ENCODE data around the gene WNT9A. TPM values are rescaled to one million over a fixed set of nuclear protein-coding genes. Genes with fewer than 3 reads are reported as not detected.

WNT9A gene
- total RNA-seq, 2 donors from 2014 or later: 1.4 to 2.0 TPM

DNA sequence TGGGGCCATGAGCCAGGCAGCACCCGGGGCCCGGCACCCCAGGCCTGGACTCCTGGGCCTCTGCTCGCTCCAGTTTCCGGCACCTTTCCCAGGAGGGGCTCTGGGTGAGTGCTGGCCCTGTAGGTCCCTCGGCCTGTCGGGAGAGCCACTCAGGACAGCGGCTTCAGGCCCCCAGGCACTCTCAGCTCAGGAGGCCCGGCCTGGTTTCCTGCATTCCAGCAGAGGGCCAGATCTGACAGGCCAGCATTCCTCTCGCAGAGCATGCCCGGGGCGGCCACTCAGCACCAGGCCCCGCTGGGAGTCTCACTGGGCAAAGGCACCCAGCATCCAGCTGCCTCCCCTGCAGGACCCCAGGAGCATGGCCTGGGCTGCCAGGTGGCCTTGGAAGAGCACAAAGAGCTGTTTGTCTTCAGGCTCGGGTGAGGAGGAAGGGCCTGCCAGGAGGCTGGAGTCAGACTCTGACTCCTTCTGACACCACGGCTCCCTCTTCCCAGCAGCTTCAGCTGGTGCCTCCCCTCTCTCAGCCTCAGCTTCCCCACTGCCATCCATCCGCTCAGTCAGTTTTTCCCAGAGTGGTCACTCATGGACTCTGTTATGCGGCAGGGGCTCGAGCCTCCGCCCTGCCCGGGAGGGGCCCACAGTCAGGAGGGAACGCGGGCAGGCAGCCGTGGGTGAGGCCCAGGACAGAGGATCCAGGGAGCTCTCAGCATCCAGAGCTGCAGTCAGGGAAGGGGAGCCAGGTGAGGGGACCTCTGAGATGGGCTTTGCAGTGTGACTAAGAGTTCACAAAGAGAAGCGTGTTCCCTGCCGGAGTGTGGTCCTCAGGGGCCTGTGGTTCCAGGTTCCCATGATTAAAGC lies 51.7 kb downstream of the WNT9A start:
- H3K27ac ChIP-seq: no peak overlapping the region
- no peaks in the 10 kb centered on the region for H3K36me3 ChIP-seq
- no peaks in the 10 kb centered on the region for H3K4me1 ChIP-seq (replicated peaks)
- intact Hi-C loops (cut with DNase I): no loop called here
- no peak overlapping the region for H3K4me3 ChIP-seq
- H3K9me3 ChIP-seq: no peaks in the 10 kb centered on the region
- WGBS: 69% methylated on average over 19 of the region's 24 CpGs
- DNase-seq (ENCODE audit: low spot score): no peak
- no peaks in the 10 kb centered on the region for H3K27me3 ChIP-seq (replicated peaks; ENCODE audit: insufficient read depth)
- TF ChIP-seq POLR2AphosphoS5 (IDR thresholded peaks at IDR 0.05): no peak
- TF ChIP-seq POLR2A (IDR thresholded peaks at IDR 0.05): no peak
- TF ChIP-seq, protein P1, sequence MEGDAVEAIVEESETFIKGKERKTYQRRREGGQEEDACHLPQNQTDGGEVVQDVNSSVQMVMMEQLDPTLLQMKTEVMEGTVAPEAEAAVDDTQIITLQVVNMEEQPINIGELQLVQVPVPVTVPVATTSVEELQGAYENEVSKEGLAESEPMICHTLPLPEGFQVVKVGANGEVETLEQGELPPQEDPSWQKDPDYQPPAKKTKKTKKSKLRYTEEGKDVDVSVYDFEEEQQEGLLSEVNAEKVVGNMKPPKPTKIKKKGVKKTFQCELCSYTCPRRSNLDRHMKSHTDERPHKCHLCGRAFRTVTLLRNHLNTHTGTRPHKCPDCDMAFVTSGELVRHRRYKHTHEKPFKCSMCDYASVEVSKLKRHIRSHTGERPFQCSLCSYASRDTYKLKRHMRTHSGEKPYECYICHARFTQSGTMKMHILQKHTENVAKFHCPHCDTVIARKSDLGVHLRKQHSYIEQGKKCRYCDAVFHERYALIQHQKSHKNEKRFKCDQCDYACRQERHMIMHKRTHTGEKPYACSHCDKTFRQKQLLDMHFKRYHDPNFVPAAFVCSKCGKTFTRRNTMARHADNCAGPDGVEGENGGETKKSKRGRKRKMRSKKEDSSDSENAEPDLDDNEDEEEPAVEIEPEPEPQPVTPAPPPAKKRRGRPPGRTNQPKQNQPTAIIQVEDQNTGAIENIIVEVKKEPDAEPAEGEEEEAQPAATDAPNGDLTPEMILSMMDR (IDR thresholded peaks at IDR 0.05): peak in 1 of 4 experiments; percentile 15

DNA sequence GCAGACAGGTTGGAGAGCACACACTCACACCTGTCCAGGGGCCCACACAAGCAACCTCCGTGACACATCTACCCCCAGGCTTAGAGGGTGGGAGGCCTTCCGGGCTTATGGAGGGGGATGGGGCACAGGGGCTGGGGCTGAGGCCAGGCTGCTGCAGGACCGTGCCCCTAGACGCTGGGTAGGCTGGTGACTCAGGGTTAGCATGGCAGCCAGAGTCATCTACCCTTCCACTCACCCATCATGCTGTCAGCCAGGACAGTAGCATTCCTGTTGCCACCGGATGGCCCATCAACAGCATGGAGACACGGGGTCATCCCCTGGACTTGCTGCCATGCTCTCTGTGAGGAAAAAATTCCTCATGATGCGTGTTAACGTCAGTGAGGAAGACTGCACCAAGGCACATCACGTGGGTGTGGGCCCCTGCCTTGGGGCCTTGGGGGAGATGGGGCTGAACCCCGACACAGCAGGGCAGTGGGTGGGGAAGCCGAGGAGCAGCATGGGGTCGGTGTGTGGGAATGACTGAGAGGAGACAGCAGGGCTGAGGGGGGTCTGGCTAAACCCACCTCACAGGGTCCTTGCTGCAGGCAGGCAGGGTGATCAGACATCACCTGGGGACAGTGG lies 52.8 kb downstream of the WNT9A start:
- no peaks in the 10 kb centered on the region for H3K4me1 ChIP-seq (replicated peaks)
- 89% methylated on average over 12 of the region's 12 CpGs for WGBS
- intact Hi-C loops (cut with DNase I): no loop called here
- H3K4me3 ChIP-seq: no peak overlapping the region
- no peaks in the 10 kb centered on the region for H3K27me3 ChIP-seq (replicated peaks; ENCODE audit: insufficient read depth)
- H3K27ac ChIP-seq: no peak overlapping the region
- H3K9me3 ChIP-seq: no peaks in the 10 kb centered on the region
- H3K36me3 ChIP-seq: no peaks in the 10 kb centered on the region
- TF ChIP-seq POLR2A (IDR thresholded peaks at IDR 0.05) (no peak), POLR2AphosphoS5 (IDR thresholded peaks at IDR 0.05) (no peak)
- TF ChIP-seq, protein P1 (IDR thresholded peaks at IDR 0.05): no peak
- DNase-seq (ENCODE audit: low spot score): no peak

DNA sequence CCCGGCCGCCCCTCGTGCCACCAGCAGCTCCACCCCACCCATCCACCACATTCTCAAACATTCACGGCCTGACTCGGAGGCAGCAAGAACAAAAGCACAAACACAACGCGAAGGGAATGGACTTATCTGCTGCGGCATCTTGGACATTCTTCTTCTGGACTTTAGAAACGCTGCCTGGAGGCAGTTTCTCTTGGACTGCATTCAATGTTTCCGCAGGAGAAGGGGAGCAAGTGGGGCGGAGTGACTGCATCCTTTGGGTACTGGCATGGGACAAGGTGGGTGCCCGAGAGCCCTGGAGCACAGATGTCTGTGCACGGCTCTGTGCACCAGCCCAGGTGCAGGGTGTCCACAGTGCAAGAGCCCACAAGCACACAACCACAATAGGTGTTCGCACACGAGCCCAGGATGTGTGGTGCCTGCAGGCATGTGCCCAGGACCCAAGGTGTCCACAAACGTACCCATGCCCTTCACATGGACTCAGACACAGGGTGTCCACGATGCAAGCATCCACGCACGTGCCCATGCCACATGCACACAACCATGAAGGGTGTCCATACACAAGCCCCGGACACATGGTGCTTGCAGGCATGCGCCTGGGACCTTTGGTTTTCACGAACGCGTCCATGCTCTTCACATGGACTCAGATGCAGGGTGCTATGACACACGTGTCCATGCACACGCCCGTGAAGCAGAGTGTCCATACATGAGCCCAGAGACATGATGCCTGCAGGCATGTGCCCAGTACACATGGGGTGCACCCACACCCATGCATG lies 53.6 kb downstream of the WNT9A start:
- H3K4me3 ChIP-seq: no peak overlapping the region
- H3K27me3 ChIP-seq (replicated peaks; ENCODE audit: insufficient read depth): no peaks in the 10 kb centered on the region
- no peak overlapping the region for H3K27ac ChIP-seq
- peak; percentile 2 for DNase-seq (ENCODE audit: low spot score)
- WGBS: 63% methylated on average over 27 of the region's 27 CpGs
- H3K36me3 ChIP-seq: no peaks in the 10 kb centered on the region
- H3K9me3 ChIP-seq: no peaks in the 10 kb centered on the region
- no peaks in the 10 kb centered on the region for H3K4me1 ChIP-seq (replicated peaks)
- intact Hi-C loops (cut with DNase I): no loop called here
- TF ChIP-seq POLR2AphosphoS5 (IDR thresholded peaks at IDR 0.05): no peak
- no peak for TF ChIP-seq POLR2A (IDR thresholded peaks at IDR 0.05)
- TF ChIP-seq, protein P1 (IDR thresholded peaks at IDR 0.05): no peak

DNA sequence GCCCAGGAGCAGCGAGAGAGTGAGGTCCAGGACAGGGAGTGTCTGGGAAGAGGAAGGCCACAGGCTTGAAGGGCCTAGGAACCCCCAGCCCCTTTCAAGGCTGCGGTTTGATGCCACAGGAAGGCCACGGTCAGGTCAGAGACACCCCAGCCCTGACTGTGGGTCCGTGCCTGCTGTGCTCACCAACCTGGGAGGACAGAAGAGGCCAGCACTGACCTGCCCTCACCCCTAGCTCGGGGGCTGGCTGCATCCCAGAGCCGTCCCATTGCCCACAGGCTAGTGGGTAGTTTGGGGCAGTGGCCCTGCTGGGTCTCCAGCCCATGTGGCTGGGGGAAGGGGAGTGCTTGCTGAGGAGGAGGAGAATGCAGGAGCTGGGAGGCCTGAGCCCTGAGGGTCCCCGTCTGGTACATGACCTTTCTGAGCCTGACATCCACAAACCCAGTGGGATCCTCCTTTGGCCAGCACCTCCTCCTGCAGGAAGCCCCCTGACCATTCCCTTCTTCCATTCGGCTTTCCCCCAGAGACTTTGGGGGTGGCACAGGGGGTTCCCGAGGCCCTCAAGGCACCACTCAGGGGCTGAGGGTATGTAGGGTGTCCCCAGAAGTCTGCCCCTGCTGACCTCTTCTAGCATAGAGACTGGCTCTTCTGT lies 54.3 kb downstream of the WNT9A start:
- Histone ChIP-seq H3K4me3 (no peak overlapping the region), H3K36me3 (no peaks in the 10 kb centered on the region), H3K9me3 (no peaks in the 10 kb centered on the region), H3K4me1 (replicated peaks) (no peaks in the 10 kb centered on the region), H3K27ac (no peak overlapping the region), H3K27me3 (replicated peaks; ENCODE audit: insufficient read depth) (no peaks in the 10 kb centered on the region)
- DNase-seq (ENCODE audit: low spot score): peak; percentile 2
- TF ChIP-seq POLR2AphosphoS5 (IDR thresholded peaks at IDR 0.05) (no peak), POLR2A (IDR thresholded peaks at IDR 0.05) (no peak)
- TF ChIP-seq, protein P1 (IDR thresholded peaks at IDR 0.05): no peak
- WGBS: 90% methylated on average over 9 of the region's 9 CpGs
- intact Hi-C loops (cut with DNase I): no loop called here
